Measurements from ENCODE around the gene ASTN2. TPM values are rescaled to one million over a fixed set of nuclear protein-coding genes. Genes with fewer than 3 reads are reported as not detected.

The ASTN2 gene
- total and polyA plus RNA-seq, 2 donors (not counting 3 experiments of a cell fraction or from before 2014, with no cell fraction given) = 1.0 to 1.9 TPM

DNA sequence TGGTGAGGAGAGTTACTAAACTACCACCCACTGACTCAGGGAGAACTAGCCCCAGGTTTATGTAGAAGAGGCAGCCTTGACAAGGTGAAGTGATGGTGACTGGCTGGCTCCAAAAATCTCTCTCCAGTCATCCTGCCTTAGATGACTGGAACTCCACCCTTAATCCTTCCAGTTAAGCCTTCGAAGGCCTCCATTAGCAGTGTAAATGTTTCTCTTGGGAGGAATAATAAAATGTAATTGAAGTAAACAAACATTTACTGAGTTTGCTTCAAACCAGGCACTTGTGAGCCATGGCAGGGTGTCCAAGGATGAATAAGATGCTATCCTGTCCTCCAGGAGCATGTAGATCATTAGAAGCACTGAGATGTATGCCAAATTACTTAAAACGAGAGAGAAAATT, 35.5 kb downstream of the ASTN2 start:
- CTCF ChIA-PET = no interaction called here
- FAIRE-seq (no peak), DNase-seq (ENCODE audit: low read depth, low spot score) (no peak)
- Histone ChIP-seq H3K79me2 (ENCODE audit: control insufficient read depth, insufficient read depth, low read length) (no peaks in the 10 kb centered on the region), H3K4me1 (ENCODE audit: control insufficient read depth, extremely low read depth, insufficient read depth, low read length) (no peaks in the 10 kb centered on the region), H3K9ac (replicated peaks; ENCODE audit: extremely low read depth, insufficient read depth, low read length) (no peak overlapping the region), H3K4me3 (replicated peaks in 1 of 3; ENCODE audit: insufficient read depth in 1 of 3, low read depth in 1 of 3, low read length in 3 of 3) (no peak overlapping the region), H3K4me2 (ENCODE audit: insufficient read depth, low read length) (no peak overlapping the region), H3K9me3 (replicated peaks; ENCODE audit: control insufficient read depth, insufficient read depth, low read length) (peaks cover 5% of the 10 kb centered on the region), H4K20me1 (replicated peaks; ENCODE audit: control insufficient read depth, extremely low read depth, insufficient read depth, low read length) (no peaks in the 10 kb centered on the region), H3K27me3 (ENCODE audit: control insufficient read depth in 2 of 2, insufficient read depth in 2 of 2, low read length in 2 of 2) (no peaks in the 10 kb centered on the region), H2AFZ (ENCODE audit: low read depth, low read length) (no peak overlapping the region), H3K27ac (ENCODE audit: insufficient read depth, low read depth, low read length) (no peak overlapping the region), H3K9me1 (replicated peaks; ENCODE audit: control insufficient read depth, extremely low read depth, insufficient read depth, low read length) (no peaks in the 10 kb centered on the region), H3K36me3 (ENCODE audit: control insufficient read depth in 2 of 2, extremely low read depth in 1 of 2, insufficient read depth in 2 of 2, low read length in 2 of 2) (no peaks in the 10 kb centered on the region)
- no peak for TF ChIP-seq POLR2A (IDR thresholded peaks at IDR 0.05; ENCODE audit: low read depth, low read length)
- TF ChIP-seq EZH2 (IDR thresholded peaks at IDR 0.05; ENCODE audit: borderline replicate concordance, low read depth, low read length, severe bottlenecking) = no peak
- TF ChIP-seq FOS (IDR thresholded peaks at IDR 0.05; ENCODE audit: borderline replicate concordance, insufficient read depth, low read length) = no peak
- no peak for TF ChIP-seq JUN (IDR thresholded peaks at IDR 0.05; ENCODE audit: borderline replicate concordance, insufficient read depth, insufficient read length, low read depth)
- POLR2A ChIA-PET = no interaction called here
- no TSS peak for BruUV-seq (replicated peaks)
- dilution Hi-C loops (cut with MboI; ENCODE audit: extremely low pct_ligation_motif_present, low sequenced_read_pairs) = no loop called here
- intact Hi-C loops (cut with micrococcal nuclease) = no loop called here

DNA sequence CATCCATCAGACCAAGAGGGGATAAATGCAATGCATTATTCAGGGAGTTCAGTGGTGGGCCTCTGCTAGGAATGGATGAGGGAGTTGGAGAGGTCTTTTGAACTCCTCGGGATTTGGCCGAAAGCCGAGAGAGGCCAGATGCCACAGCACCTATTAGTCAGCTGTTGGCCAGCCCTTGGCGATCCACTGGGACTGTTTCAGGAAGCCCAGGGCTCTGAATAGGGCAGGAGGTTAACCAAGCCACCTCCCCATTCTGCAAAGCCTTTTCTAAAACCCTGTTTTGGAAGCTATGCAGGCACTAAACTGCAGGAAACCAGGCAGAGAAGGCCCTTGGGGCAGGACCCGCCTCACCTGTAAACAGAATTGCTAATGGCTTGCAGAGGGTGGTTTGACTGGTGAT, 37.8 kb downstream of the ASTN2 start:
- dilution Hi-C loops (cut with MboI; ENCODE audit: extremely low pct_ligation_motif_present, low sequenced_read_pairs) = no loop called here

More for the DNA sequence above, 37.8 kb downstream of the ASTN2 start:
- H3K9me1 ChIP-seq (replicated peaks; ENCODE audit: control insufficient read depth, extremely low read depth, insufficient read depth, low read length) = no peaks in the 10 kb centered on the region
- no peaks in the 10 kb centered on the region for H3K27me3 ChIP-seq (ENCODE audit: control insufficient read depth in 2 of 2, insufficient read depth in 2 of 2, low read length in 2 of 2)
- H3K79me2 ChIP-seq (ENCODE audit: control insufficient read depth, insufficient read depth, low read length) = no peaks in the 10 kb centered on the region
- DNase-seq (ENCODE audit: low read depth, low spot score) (no peak), FAIRE-seq (no peak)
- intact Hi-C loops (cut with micrococcal nuclease) = no loop called here
- TF ChIP-seq GATA2 (IDR thresholded peaks at IDR 0.05; ENCODE audit: insufficient read depth, insufficient read length, low read depth, low read length) = no peak
- TF ChIP-seq EZH2 (IDR thresholded peaks at IDR 0.05; ENCODE audit: borderline replicate concordance, low read depth, low read length, severe bottlenecking) = no peak
- TF ChIP-seq, protein P1, sequence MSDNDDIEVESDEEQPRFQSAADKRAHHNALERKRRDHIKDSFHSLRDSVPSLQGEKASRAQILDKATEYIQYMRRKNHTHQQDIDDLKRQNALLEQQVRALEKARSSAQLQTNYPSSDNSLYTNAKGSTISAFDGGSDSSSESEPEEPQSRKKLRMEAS (IDR thresholded peaks at IDR 0.05; ENCODE audit: insufficient read depth, insufficient read length) = no peak
- TF ChIP-seq FOS (IDR thresholded peaks at IDR 0.05; ENCODE audit: borderline replicate concordance, insufficient read depth, low read length) = no peak
- TF ChIP-seq, protein P2, sequence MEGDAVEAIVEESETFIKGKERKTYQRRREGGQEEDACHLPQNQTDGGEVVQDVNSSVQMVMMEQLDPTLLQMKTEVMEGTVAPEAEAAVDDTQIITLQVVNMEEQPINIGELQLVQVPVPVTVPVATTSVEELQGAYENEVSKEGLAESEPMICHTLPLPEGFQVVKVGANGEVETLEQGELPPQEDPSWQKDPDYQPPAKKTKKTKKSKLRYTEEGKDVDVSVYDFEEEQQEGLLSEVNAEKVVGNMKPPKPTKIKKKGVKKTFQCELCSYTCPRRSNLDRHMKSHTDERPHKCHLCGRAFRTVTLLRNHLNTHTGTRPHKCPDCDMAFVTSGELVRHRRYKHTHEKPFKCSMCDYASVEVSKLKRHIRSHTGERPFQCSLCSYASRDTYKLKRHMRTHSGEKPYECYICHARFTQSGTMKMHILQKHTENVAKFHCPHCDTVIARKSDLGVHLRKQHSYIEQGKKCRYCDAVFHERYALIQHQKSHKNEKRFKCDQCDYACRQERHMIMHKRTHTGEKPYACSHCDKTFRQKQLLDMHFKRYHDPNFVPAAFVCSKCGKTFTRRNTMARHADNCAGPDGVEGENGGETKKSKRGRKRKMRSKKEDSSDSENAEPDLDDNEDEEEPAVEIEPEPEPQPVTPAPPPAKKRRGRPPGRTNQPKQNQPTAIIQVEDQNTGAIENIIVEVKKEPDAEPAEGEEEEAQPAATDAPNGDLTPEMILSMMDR (IDR thresholded peaks at IDR 0.05; ENCODE audit: extremely low read depth in 1 of 2, insufficient read depth in 1 of 2, low read depth in 1 of 2, low read length in 2 of 2) = no peak
- TF ChIP-seq MYC (IDR thresholded peaks at IDR 0.05; ENCODE audit: low read depth, low read length) = no peak
- TF ChIP-seq JUN (IDR thresholded peaks at IDR 0.05; ENCODE audit: borderline replicate concordance, insufficient read depth, insufficient read length, low read depth) = no peak
- no peak for TF ChIP-seq POLR2AphosphoS5 (IDR thresholded peaks at IDR 0.05; ENCODE audit: insufficient read depth, low read depth, low read length)
- TF ChIP-seq POLR2A (IDR thresholded peaks at IDR 0.05; ENCODE audit: low read depth, low read length) = no peak
- H3K9me3 ChIP-seq (replicated peaks; ENCODE audit: control insufficient read depth, insufficient read depth, low read length) = peaks cover 5% of the 10 kb centered on the region
- H3K4me2 ChIP-seq (ENCODE audit: insufficient read depth, low read length) = no peak overlapping the region
- ChIA-PET POLR2A (no interaction called here), CTCF (no interaction called here)
- BruUV-seq (replicated peaks) = no TSS peak
- no peak overlapping the region for H2AFZ ChIP-seq (ENCODE audit: low read depth, low read length)
- H4K20me1 ChIP-seq (replicated peaks; ENCODE audit: control insufficient read depth, extremely low read depth, insufficient read depth, low read length) = no peaks in the 10 kb centered on the region
- no peaks in the 10 kb centered on the region for H3K4me1 ChIP-seq (ENCODE audit: control insufficient read depth, extremely low read depth, insufficient read depth, low read length)
- no peak overlapping the region for H3K27ac ChIP-seq (ENCODE audit: insufficient read depth, low read depth, low read length)
- H3K9ac ChIP-seq (replicated peaks; ENCODE audit: extremely low read depth, insufficient read depth, low read length) = no peak overlapping the region
- no peaks in the 10 kb centered on the region for H3K36me3 ChIP-seq (ENCODE audit: control insufficient read depth in 2 of 2, extremely low read depth in 1 of 2, insufficient read depth in 2 of 2, low read length in 2 of 2)
- no peak overlapping the region for H3K4me3 ChIP-seq (replicated peaks in 1 of 3; ENCODE audit: insufficient read depth in 1 of 3, low read depth in 1 of 3, low read length in 3 of 3)

Measured in endothelial cell of umbilical vein (primary cell).